Activated CD8-positive, alpha-beta T cell treated with anti-CD3 and anti-CD28 coated beads, Interleukin-2, amount 10 ng/mL, durations not matched to agents 7 days and 5 days (primary cell): ENCODE data around the gene SUPT3H. TPM values are rescaled to one million over a fixed set of nuclear protein-coding genes. Genes with fewer than 3 reads are reported as not detected.
A peak's percentile ranks its signal among the peaks of the same experiment; 100 is the strongest.

Source experiments
- ATAC-seq: fragments of 150-1000 bp; cut with Tn5 transposase; one replicate; pipeline ENCODE4 v1.10.0; 2021; ENCODE audit warnings: moderate library complexity
- CTCF ChIA-PET: fragments of 350-600 bp; sonication (Branson Sonifier 250); formaldehyde crosslinking; loops from one replicate; lab custom pipeline; 2021; ENCODE audit warnings: antibody characterized with exemption; lab: Charles Lee
- POLR2A ChIA-PET: fragments of 350-600 bp; sonication (Branson Sonifier 250); formaldehyde crosslinking; loops from one replicate; lab custom pipeline; 2021; ENCODE audit warnings: antibody characterized with exemption; lab: Charles Lee
- DNase-seq: peaks from one replicate; pipeline ENCODE4 v3.0.0-alpha.2; 2020
- H3K27ac Mint-ChIP-seq: one replicate; pipeline ENCODE4 v1.8.0; 2021; ENCODE audit warnings: mild to moderate bottlenecking, mixed read lengths
- H3K27me3 Mint-ChIP-seq: one replicate; pipeline ENCODE4 v1.8.0; 2021; ENCODE audit warnings: low read depth, mixed read lengths
- H3K36me3 Mint-ChIP-seq: one replicate; pipeline ENCODE4 v1.8.0; 2021; ENCODE audit warnings: low read depth, mixed read lengths
- H3K4me1 Mint-ChIP-seq: one replicate; pipeline ENCODE4 v1.8.0; 2021; ENCODE audit warnings: low read depth, mixed read lengths
- H3K4me3 Mint-ChIP-seq: one replicate; pipeline ENCODE4 v1.8.0; 2021; ENCODE audit warnings: mild to moderate bottlenecking, mixed read lengths
- H3K9me3 Mint-ChIP-seq: one replicate; pipeline ENCODE4 v1.8.0; 2022; ENCODE audit warnings: mixed read lengths; ENCODE audit not compliant: insufficient read depth
- total RNA-seq, 2 experiments: library from RNA; stranded (reverse); gene quantifications; one replicate each; pipeline ENCODE4 v1.2.3, GENCODE V29; 2021

The SUPT3H gene
- total RNA-seq, 2 experiments from 2014 or later = 6.4 to 9.1 TPM

DNA sequence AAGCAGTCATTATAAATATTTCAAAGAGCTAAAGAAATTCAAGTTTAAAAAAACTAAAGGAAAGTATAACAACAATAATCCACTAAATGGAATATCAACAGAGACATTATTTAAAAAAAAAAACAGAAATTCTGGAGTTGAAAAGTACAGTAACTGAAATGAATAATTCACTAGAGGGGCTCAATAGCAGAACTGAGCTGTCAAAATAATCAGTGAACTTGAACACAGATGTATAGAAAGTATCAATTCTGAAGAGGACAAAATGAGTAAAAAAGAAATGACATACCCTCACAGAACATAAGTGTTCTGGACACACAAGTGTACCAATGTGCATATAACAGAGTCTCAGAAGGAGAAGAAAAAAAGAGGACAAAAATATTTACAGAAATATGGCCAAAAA is 241.2 kb downstream of the SUPT3H start:
- POLR2A ChIA-PET = no interaction called here
- no peaks in the 10 kb centered on the region for H3K4me1 Mint-ChIP-seq
- peaks cover 33% of the 10 kb centered on the region for H3K9me3 Mint-ChIP-seq
- no peak overlapping the region for H3K27ac Mint-ChIP-seq
- no peak for DNase-seq
- H3K36me3 Mint-ChIP-seq = peaks cover 28% of the 10 kb centered on the region
- no peak for ATAC-seq
- H3K4me3 Mint-ChIP-seq = no peak overlapping the region
- H3K27me3 Mint-ChIP-seq = no peaks in the 10 kb centered on the region
- CTCF ChIA-PET = no interaction called here

DNA sequence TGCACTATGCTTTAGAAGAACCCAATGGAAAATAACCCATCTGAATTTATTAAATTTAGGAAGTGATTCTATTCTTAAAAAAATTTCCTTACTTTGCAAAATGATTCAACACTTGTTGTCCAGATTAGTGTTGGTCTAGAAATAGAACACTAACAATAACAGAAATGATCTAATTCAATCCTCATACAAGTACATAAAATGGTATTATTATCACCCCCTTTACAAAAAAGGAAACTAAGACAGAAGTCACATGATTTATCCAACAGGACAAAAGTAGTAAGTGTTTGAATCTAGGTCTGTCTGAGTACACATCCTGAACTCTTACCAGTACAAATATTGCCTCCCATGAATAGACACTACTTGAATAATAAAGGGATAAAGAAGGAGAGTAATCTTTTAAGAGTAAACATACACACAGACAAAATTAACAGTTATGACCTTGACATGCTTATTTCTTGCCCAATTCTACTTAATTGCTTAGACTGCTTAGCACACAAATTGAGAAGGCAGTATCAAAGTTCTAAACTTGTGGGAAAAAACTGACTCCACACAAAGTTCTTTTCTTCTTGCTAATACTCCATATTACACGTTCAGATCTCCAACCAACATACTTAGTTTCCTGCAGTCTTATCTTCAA is 245.0 kb downstream of the SUPT3H start:
- no peak for ATAC-seq
- CTCF ChIA-PET = no interaction called here
- Mint-ChIP-seq H3K27me3 (no peaks in the 10 kb centered on the region), H3K4me1 (no peaks in the 10 kb centered on the region), H3K4me3 (no peak overlapping the region), H3K9me3 (peaks cover 22% of the 10 kb centered on the region), H3K36me3 (peaks cover 13% of the 10 kb centered on the region), H3K27ac (no peak overlapping the region)
- POLR2A ChIA-PET = interaction anchor here (0.5 kb wide), 1 partner anchor 177 kb away, joined by 3 read pairs; no protein-coding TSS in a partner anchor
- DNase-seq = no peak

- ATAC-seq (no peak), DNase-seq (no peak)
- Mint-ChIP-seq H3K4me3 (no peak overlapping the region), H3K27me3 (no peaks in the 10 kb centered on the region), H3K4me1 (no peaks in the 10 kb centered on the region), H3K9me3 (peaks cover 18% of the 10 kb centered on the region), H3K36me3 (peaks cover 13% of the 10 kb centered on the region), H3K27ac (no peak overlapping the region)
- ChIA-PET CTCF (no interaction called here), POLR2A (interaction anchor here (0.5 kb wide), 1 partner anchor 176 kb away, joined by 3 read pairs; no protein-coding TSS in a partner anchor)
These were observed 245.7 kb downstream of the SUPT3H start for GRCh38 chr6:45132059-45132458.

GRCh38 chr6:45129051-45129450 is 248.7 kb downstream of the SUPT3H start:
- Mint-ChIP-seq H3K4me3 (no peak overlapping the region), H3K27ac (no peak overlapping the region), H3K9me3 (no peaks in the 10 kb centered on the region), H3K4me1 (no peaks in the 10 kb centered on the region), H3K27me3 (no peaks in the 10 kb centered on the region), H3K36me3 (no peaks in the 10 kb centered on the region)
- ATAC-seq (no peak), DNase-seq (no peak)
- ChIA-PET CTCF (no interaction called here), POLR2A (no interaction called here)

GRCh38 chr6:45127185-45127584 is 250.5 kb downstream of the SUPT3H start:
- ATAC-seq (no peak), DNase-seq (no peak)
- ChIA-PET CTCF (interaction anchor here (1.3 kb wide), 1 partner anchor 11 kb away, joined by 3 read pairs; no protein-coding TSS in a partner anchor), POLR2A (interaction anchor here (0.6 kb wide), 1 partner anchor 305 kb away, joined by 3 read pairs; no protein-coding TSS in a partner anchor)
- Mint-ChIP-seq H3K27me3 (no peaks in the 10 kb centered on the region), H3K4me3 (no peak overlapping the region), H3K27ac (no peak overlapping the region), H3K4me1 (no peaks in the 10 kb centered on the region), H3K9me3 (no peaks in the 10 kb centered on the region), H3K36me3 (no peaks in the 10 kb centered on the region)

- CTCF ChIA-PET = interaction anchor here (0.5 to 0.7 kb wide), 2 partner anchors 169 to 246 kb away, joined by 3 read pairs; no protein-coding TSS in a partner anchor
- Mint-ChIP-seq H3K27ac (no peak overlapping the region), H3K4me1 (no peaks in the 10 kb centered on the region), H3K27me3 (no peaks in the 10 kb centered on the region), H3K4me3 (no peak overlapping the region), H3K36me3 (no peaks in the 10 kb centered on the region), H3K9me3 (no peaks in the 10 kb centered on the region)
- ATAC-seq = no peak
- no peak for DNase-seq
- POLR2A ChIA-PET = no interaction called here
These were observed 251.7 kb downstream of the SUPT3H start for GRCh38 chr6:45126033-45126432.

DNA sequence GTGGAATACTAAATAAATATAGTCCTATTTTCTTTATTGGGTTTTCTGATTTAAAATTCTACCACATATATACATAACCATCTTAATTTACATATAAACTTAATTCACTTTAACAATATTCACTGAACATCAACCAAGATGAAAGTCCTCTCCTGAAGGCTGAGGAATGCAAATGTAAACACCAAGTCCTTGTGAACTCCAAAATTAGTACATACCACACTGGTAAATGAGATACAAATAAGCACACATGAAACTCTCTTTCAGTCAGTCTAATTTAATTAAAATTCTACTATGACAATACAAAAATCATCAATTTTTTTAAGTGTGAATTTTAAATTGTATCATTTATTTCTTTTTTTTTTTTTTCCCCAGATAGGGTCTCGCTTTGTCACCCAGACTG is 254.7 kb downstream of the SUPT3H start:
- ATAC-seq = no peak
- no peak for DNase-seq
- Mint-ChIP-seq H3K9me3 (no peaks in the 10 kb centered on the region), H3K4me3 (no peak overlapping the region), H3K27ac (no peak overlapping the region), H3K36me3 (no peaks in the 10 kb centered on the region), H3K4me1 (no peaks in the 10 kb centered on the region), H3K27me3 (no peaks in the 10 kb centered on the region)
- ChIA-PET POLR2A (no interaction called here), CTCF (no interaction called here)

- DNase-seq = no peak
- Mint-ChIP-seq H3K9me3 (no peaks in the 10 kb centered on the region), H3K27ac (no peak overlapping the region), H3K4me1 (peaks cover 23% of the 10 kb centered on the region), H3K36me3 (peaks cover 2% of the 10 kb centered on the region), H3K4me3 (no peak overlapping the region), H3K27me3 (no peaks in the 10 kb centered on the region)
- POLR2A ChIA-PET = no interaction called here
- CTCF ChIA-PET = interaction anchor here (1.3 to 1.5 kb wide), 2 partner anchors 19 to 804 kb away, joined by 3 read pairs; no protein-coding TSS in a partner anchor
- no peak for ATAC-seq
These were observed 259.0 kb downstream of the SUPT3H start for GRCh38 chr6:45118754-45119153.

DNA sequence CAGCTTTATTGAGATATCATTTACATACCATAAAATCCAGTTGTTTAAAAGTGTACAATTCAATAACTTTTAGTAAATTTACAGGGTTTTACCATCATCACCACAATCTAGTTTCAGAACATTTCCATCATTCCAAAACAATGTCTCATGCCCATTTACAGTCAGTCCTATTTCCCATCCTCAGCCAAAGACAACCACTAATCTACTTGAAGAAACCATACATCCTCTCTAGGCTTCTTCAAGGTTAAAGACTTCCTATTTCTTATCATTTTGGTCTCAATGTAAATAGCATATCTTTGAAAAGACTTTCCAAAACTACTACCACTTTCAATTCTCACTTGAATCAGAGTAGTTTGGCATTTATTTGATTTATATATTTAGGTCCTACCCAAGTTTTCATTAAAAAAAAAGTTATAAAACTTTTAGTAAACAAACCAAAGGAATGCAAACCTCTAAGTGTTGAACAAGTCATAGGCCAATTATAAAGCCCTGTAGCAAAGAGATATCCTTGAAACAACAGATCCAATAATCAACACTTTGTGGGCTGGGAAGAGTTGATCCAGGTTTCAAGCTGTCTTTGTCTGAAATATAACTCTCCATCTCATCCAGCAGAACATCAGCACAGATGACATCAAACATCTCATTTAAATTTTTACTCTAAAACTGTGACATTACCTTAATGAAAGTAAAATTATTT is 260.9 kb downstream of the SUPT3H start:
- ATAC-seq (peak; percentile 60), DNase-seq (no peak)
- ChIA-PET CTCF (no interaction called here), POLR2A (interaction anchor here (0.6 kb wide), 1 partner anchor 307 kb away, joined by 3 read pairs; no protein-coding TSS in a partner anchor)
- Mint-ChIP-seq H3K27me3 (no peaks in the 10 kb centered on the region), H3K36me3 (peaks cover 2% of the 10 kb centered on the region), H3K4me1 (peaks cover 23% of the 10 kb centered on the region), H3K4me3 (no peak overlapping the region), H3K27ac (peak overlapping the region; percentile 18), H3K9me3 (no peaks in the 10 kb centered on the region)

DNA sequence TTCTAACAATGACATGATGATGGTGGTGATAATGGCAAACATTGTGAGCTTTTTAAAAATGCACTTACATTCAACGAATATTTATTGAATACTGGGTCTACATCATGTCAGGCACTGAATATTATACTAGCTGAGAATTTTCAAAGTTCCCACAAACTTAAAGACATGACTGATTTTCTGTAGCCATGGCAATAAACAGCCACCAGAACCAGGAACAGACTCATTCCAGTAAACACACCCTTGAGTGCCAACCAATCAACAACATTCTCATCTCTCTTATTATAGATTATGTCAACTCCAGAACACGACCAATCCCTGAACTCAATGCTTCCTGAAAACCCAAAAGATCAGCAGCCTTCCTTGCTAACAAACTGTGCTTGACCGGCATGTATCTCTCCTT is 262.0 kb downstream of the SUPT3H start:
- Mint-ChIP-seq H3K27ac (peak overlapping the region; percentile 13), H3K4me1 (peaks cover 24% of the 10 kb centered on the region), H3K4me3 (no peak overlapping the region), H3K9me3 (no peaks in the 10 kb centered on the region), H3K36me3 (peaks cover 2% of the 10 kb centered on the region), H3K27me3 (no peaks in the 10 kb centered on the region)
- POLR2A ChIA-PET = no interaction called here
- CTCF ChIA-PET = interaction anchor here (1.3 kb wide), 1 partner anchor 11 kb away, joined by 3 read pairs; no protein-coding TSS in a partner anchor
- no peak for ATAC-seq
- no peak for DNase-seq

GRCh38 chr6:45112711-45113110 is 265.0 kb downstream of the SUPT3H start:
- CTCF ChIA-PET = no interaction called here
- Mint-ChIP-seq H3K4me3 (no peak overlapping the region), H3K4me1 (peaks cover 40% of the 10 kb centered on the region), H3K27me3 (no peaks in the 10 kb centered on the region), H3K9me3 (no peaks in the 10 kb centered on the region), H3K36me3 (peaks cover 2% of the 10 kb centered on the region), H3K27ac (no peak overlapping the region)
- DNase-seq = no peak
- ATAC-seq = no peak
- POLR2A ChIA-PET = no interaction called here

DNA sequence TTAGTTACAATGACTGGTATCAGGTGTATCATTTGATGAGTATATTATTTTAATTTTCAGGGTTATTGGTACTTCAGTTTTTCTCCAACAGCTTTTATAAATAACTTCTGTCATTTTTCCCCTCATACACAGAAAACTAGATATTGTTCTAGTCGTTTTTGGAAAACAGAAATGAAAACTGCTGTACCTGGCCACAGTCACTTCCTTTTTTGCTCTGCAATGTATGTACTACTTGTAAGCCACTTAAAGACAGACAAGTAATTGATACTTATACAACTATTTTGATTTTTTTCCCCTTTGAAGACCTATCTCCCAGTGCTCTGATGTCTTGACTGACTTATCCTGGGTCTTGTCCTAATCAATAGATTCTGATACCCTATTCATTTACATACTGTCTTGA is 268.2 kb downstream of the SUPT3H start:
- Mint-ChIP-seq H3K27ac (no peak overlapping the region), H3K9me3 (no peaks in the 10 kb centered on the region), H3K4me1 (peaks cover 18% of the 10 kb centered on the region), H3K36me3 (peaks cover 2% of the 10 kb centered on the region), H3K4me3 (no peak overlapping the region), H3K27me3 (no peaks in the 10 kb centered on the region)
- POLR2A ChIA-PET = no interaction called here
- DNase-seq (no peak), ATAC-seq (no peak)
- CTCF ChIA-PET = no interaction called here
